ENCODE results near the gene MRGPRX1.
"Not testable (repeated sequence)": the region's sequence is repeated elsewhere in the genome, so short reads cannot be mapped to it uniquely, and the experiment has no call there.

MRGPRX1 gene

GRCh38 chr11:18939314-18939713 is at the start of gene MRGPRX1:
MRGPRX1 (minus strand) TSS chr11:18939414; CDS start chr11:18934784, 4,630 bp downstream.
- DNase-seq (ENCODE audit: low read depth) = no peak

- no peak for DNase-seq (ENCODE audit: low read depth)
Observed at GRCh38 chr11:18987454-18988231, 48.4 kb upstream of the MRGPRX1 start.

- no peak for DNase-seq (ENCODE audit: low read depth)
Observed at GRCh38 chr11:18986744-18987143, 47.5 kb upstream of the MRGPRX1 start.

- no peak for DNase-seq (ENCODE audit: low read depth)
Observed at GRCh38 chr11:18981897-18982296, 42.7 kb upstream of the MRGPRX1 start.

- DNase-seq (ENCODE audit: low read depth) = no peak
Observed at GRCh38 chr11:18974192-18974591, 35.0 kb upstream of the MRGPRX1 start.

- DNase-seq (ENCODE audit: low read depth) = no peak
Observed at GRCh38 chr11:18972336-18972735, 33.1 kb upstream of the MRGPRX1 start.

GRCh38 chr11:18969720-18970119 is 30.5 kb upstream of the MRGPRX1 start:
- DNase-seq (ENCODE audit: low read depth) = no peak

- DNase-seq (ENCODE audit: low read depth) = no peak
Observed at GRCh38 chr11:18958221-18958910, 19.2 kb upstream of the MRGPRX1 start.

GRCh38 chr11:18956630-18957029 is 17.4 kb upstream of the MRGPRX1 start:
- no peak for DNase-seq (ENCODE audit: low read depth)

- no peak for DNase-seq (ENCODE audit: low read depth)
Observed at GRCh38 chr11:18936002-18936673, 3.1 kb downstream of the MRGPRX1 start.

GRCh38 chr11:18934195-18934814 is 4.9 kb downstream of the MRGPRX1 start:
- DNase-seq (ENCODE audit: low read depth) = no peak

GRCh38 chr11:18927550-18928322 is 11.5 kb downstream of the MRGPRX1 start:
- no peak for DNase-seq (ENCODE audit: low read depth)

- not testable (repeated sequence) for DNase-seq (ENCODE audit: low read depth)
Observed at GRCh38 chr11:18925426-18925825, 13.8 kb downstream of the MRGPRX1 start.

- DNase-seq (ENCODE audit: low read depth) = no peak
Observed at GRCh38 chr11:18912883-18913282, 26.3 kb downstream of the MRGPRX1 start.

- no peak for DNase-seq (ENCODE audit: low read depth)
Observed at GRCh38 chr11:18907391-18907790, 31.8 kb downstream of the MRGPRX1 start.

- not testable (repeated sequence) for DNase-seq (ENCODE audit: low read depth)
Observed at GRCh38 chr11:18900637-18901036, 38.6 kb downstream of the MRGPRX1 start.

- DNase-seq (ENCODE audit: low read depth) = not testable (repeated sequence)
Observed at GRCh38 chr11:18900151-18900611, 39.0 kb downstream of the MRGPRX1 start.

- not testable (repeated sequence) for DNase-seq (ENCODE audit: low read depth)
Observed at GRCh38 chr11:18891712-18892111, 47.5 kb downstream of the MRGPRX1 start.

- no peak for DNase-seq (ENCODE audit: low read depth)
Observed at GRCh38 chr11:18890615-18891014, 48.6 kb downstream of the MRGPRX1 start.

Data from activated T-cell treated with anti-CD3 and anti-CD28 coated beads for 1 hour (primary cell).